Measurements from ENCODE around the gene TMEM131. TPM values are rescaled to one million over a fixed set of nuclear protein-coding genes. Genes with fewer than 3 reads are reported as not detected.

Gene TMEM131
- total RNA-seq, 1 donor: 13.5 TPM

- DNase-seq (ENCODE audit: low read depth in 2 of 3, low spot score in 2 of 3): no peak
Measured at GRCh38 chr2:97745474-97746174, 250.1 kb downstream of the TMEM131 start.

- no peak for DNase-seq (ENCODE audit: low read depth in 2 of 3, low spot score in 2 of 3)
Measured at GRCh38 chr2:97743913-97744312, 251.8 kb downstream of the TMEM131 start.

GRCh38 chr2:97742381-97742847 lies 253.3 kb downstream of the TMEM131 start:
- no peak for DNase-seq (ENCODE audit: low read depth in 2 of 3, low spot score in 2 of 3)

- no peak for DNase-seq (ENCODE audit: low read depth in 2 of 3, low spot score in 2 of 3)
Measured at GRCh38 chr2:97741686-97742085, 254.1 kb downstream of the TMEM131 start.

GRCh38 chr2:97741251-97741650 lies 254.5 kb downstream of the TMEM131 start:
- DNase-seq (ENCODE audit: low read depth in 2 of 3, low spot score in 2 of 3): no peak

GRCh38 chr2:97740590-97741182 lies 255.1 kb downstream of the TMEM131 start:
- peak in 2 of 3 donors; percentile 37 to 64 for DNase-seq (ENCODE audit: low read depth in 2 of 3, low spot score in 2 of 3)

GRCh38 chr2:97739893-97740245 lies 255.9 kb downstream of the TMEM131 start:
- DNase-seq (ENCODE audit: low read depth in 2 of 3, low spot score in 2 of 3): no peak

GRCh38 chr2:97739020-97739892 lies 256.5 kb downstream of the TMEM131 start:
- DNase-seq (ENCODE audit: low read depth in 2 of 3, low spot score in 2 of 3): no peak

GRCh38 chr2:97738179-97739019 lies 257.3 kb downstream of the TMEM131 start:
- DNase-seq (ENCODE audit: low read depth in 2 of 3, low spot score in 2 of 3): no peak

- no peak for DNase-seq (ENCODE audit: low read depth in 2 of 3, low spot score in 2 of 3)
Measured at GRCh38 chr2:97737421-97738178, 258.1 kb downstream of the TMEM131 start.

GRCh38 chr2:97736608-97737330 lies 259.0 kb downstream of the TMEM131 start:
- DNase-seq (ENCODE audit: low read depth in 2 of 3, low spot score in 2 of 3): no peak

- DNase-seq (ENCODE audit: low read depth in 2 of 3, low spot score in 2 of 3): no peak
Measured at GRCh38 chr2:97736185-97736584, 259.6 kb downstream of the TMEM131 start.

GRCh38 chr2:97735161-97735561 lies 260.6 kb downstream of the TMEM131 start:
- DNase-seq (ENCODE audit: low read depth in 2 of 3, low spot score in 2 of 3): no peak

- no peak for DNase-seq (ENCODE audit: low read depth in 2 of 3, low spot score in 2 of 3)
Measured at GRCh38 chr2:97734061-97735051, 261.4 kb downstream of the TMEM131 start.

- DNase-seq (ENCODE audit: low read depth in 2 of 3, low spot score in 2 of 3): no peak
Measured at GRCh38 chr2:97733341-97734035, 262.3 kb downstream of the TMEM131 start.

- DNase-seq (ENCODE audit: low read depth in 2 of 3, low spot score in 2 of 3): no peak
Measured at GRCh38 chr2:97732436-97733340, 263.1 kb downstream of the TMEM131 start.

Data from hematopoietic multipotent progenitor cell (in vitro differentiated cells).